Measurements from ENCODE around the gene PTBP1. TPM values are rescaled to one million over a fixed set of nuclear protein-coding genes. Genes with fewer than 3 reads are reported as not detected.

The PTBP1 gene
- total RNA-seq, result 117 and 262 TPM in 2 replicates

DNA sequence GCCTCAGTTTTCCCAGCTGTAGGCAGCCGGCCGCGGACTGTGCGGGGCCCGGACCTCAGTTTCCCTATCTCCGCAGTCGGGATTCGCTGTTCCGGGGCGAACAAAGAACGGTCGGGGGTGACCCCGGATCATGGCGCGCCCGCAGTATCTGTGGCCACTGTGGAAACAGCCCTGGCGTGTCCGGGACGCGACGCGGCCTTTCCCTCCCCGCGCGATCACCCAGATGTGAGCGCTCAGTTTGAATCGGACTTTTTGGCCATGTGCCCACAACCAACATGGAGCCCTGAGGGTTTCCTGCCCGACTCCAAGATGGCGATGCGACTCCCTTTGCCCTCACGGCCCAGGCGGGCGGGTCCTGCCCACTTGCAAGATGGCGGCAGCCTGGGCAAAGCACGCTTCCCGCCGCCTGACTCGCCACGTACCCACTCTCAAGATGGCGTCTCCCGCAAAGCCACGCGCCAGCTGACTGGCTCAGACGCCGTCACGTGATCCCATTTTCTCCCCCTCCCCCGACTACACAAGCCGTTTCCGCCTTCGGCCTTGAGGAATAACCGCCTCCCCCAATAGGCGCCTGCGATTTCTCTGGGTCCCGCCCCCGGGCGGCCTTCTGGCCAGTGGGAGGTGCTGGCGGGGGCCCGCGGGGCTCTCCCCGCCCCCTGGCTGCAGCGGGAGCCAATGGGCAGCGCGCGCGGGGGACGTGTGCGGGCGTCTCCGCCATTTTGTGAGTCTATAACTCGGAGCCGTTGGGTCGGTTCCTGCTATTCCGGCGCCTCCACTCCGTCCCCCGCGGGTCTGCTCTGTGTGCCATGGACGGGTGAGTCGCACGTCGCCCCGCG is at the start of gene PTBP1:
TSS of gene PTBP1 (plus strand) at position 761 of the 836 bp plus-strand sequence. CDS start at position 807, 46 bp downstream.

DNA sequence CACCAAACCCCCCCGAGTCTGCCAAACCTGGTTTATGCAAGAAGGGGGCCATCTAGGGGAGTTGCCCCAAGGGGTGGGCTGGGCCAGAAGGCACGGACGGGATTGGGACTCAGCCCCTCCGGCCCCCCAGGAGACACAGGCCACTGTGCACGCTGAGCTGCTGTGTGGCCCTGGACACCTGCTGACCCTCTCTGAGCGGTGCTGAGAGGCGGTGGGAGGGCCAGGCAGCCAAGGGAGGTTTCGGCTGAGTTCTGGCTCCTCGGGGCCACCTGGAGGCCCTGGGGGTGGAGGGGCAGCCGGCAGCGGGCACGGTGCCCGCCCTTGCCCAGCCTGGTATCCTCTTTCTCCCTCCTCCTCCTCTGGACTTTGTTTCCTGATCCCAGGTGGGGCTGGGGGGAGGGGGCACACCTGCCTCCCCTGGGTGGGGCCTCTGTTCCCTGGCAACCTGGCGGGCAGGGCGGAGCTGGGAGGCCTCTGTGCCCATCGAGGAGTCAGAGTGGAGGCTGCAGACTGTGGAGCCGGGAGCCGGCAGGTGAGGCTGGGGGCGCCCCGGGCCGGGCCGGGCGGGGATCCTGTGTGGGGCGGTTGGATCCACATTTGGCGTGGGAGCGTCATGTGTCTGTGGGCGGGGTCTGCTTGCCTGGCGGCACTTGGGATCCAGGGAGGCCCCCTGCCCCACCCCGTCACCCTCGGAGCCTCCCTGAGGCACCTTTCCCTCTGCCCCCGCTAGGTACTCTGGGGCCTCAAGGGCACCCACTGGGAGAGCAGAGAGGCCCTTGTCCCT is 46.4 kb upstream of the PTBP1 start, which contains the start of gene MISP:
TSS of gene MISP (plus strand) at position 473 of the 784 bp plus-strand sequence. CDS start 5,835 bp downstream, outside the sequence.

DNA sequence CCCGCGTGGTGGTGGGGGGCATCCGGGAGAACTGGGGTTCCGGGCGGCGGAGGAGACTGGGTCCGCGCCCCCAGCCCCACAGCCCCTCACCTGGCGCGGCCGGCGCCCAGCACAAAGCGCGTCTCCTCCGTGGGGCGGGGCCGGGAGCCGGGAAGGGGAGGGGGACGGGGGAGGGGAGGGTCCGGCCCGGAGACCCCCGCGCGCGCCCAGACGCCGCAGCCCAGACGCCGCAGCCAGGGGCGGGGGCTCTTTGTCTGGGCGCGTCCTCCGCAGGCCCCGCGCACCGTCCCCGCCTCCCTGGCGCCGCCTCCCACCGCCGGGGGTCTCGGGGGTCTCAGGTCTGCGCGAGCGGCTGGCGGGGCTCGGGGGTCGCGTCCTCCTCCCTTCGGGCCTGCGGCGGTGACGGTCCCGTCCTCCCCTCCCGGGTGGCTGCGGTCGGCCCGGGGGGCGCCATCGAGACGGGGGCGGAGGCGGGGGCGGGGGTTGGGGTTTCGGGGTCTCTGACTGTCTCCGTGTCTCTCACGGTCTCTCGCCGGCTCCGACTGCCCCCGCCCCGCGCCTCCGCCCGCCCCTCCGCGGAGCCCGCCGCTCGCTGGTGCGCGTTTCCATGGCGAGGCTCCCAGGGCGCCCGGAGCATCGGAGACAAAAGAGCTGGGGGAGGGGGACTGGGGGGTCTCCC is 24.7 kb downstream of the PTBP1 start, which contains the start of gene PLPPR3:
TSS of gene PLPPR3 (minus strand) at position 131 of the 679 bp plus-strand sequence. CDS start 396 bp downstream, outside the sequence.

DNA sequence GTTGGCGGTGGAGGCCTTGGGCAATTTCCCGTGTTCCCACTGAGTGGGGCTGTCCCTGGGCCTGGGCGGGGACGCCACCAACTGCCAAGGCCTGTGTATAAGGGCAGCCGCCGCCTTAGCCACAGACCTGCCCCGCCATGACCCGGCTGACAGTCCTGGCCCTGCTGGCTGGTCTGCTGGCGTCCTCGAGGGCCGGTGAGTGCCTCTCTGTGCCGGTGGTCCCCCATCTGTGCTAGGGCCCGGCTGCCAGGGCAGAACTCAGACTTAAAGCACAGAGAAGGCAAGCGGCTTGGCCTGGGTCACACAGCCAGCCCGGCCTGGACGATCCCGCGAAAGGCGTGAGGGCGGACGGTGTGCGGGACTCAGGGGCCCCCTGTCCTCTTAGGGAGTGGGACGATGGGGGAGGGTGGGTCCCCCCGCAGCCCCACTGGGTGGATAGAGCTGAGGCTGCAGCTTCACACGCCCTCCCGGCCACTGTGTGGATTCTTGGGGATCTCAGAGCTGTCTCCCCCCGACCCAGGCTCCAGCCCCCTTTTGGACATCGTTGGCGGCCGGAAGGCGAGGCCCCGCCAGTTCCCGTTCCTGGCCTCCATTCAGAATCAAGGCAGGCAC is 30.6 kb downstream of the PTBP1 start, which contains the start of gene AZU1:
TSS of gene AZU1 (plus strand) at position 128 of the 612 bp plus-strand sequence. CDS start at position 138, 10 bp downstream.

DNA sequence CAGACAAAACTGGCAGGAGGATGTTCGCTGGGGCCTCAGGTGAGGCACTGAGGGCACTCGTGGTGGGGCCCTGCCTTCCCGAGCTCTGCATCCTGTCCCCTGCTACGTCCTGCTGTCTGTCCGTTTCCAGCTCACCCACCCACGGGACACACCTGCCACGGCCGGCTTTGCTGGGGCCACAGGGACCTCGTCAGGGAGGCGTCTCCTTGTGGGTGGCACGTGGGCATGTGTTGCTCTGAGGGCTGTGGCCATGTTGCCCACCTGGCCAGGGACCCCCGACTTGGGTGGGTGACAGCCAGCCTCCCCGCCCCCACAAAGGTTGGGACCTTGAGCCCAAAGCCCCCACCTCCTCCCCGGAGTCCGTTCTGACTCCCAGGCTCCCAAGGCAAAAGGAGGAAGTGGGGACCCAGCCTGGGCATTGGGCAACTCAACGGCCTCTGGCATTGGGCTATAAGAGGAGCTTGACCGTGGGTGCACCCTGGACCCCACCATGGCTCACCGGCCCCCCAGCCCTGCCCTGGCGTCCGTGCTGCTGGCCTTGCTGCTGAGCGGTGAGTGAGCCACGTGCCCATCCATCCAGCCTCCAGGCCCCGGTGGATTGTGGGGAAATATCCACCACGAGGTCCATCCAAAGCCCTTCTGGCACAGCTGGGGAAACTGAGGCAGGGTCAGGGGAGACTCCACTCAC is 43.4 kb downstream of the PTBP1 start, which contains the start of gene PRTN3:
TSS of gene PRTN3 (plus strand) at position 481 of the 688 bp plus-strand sequence. CDS start at position 491, 10 bp downstream.

DNA sequence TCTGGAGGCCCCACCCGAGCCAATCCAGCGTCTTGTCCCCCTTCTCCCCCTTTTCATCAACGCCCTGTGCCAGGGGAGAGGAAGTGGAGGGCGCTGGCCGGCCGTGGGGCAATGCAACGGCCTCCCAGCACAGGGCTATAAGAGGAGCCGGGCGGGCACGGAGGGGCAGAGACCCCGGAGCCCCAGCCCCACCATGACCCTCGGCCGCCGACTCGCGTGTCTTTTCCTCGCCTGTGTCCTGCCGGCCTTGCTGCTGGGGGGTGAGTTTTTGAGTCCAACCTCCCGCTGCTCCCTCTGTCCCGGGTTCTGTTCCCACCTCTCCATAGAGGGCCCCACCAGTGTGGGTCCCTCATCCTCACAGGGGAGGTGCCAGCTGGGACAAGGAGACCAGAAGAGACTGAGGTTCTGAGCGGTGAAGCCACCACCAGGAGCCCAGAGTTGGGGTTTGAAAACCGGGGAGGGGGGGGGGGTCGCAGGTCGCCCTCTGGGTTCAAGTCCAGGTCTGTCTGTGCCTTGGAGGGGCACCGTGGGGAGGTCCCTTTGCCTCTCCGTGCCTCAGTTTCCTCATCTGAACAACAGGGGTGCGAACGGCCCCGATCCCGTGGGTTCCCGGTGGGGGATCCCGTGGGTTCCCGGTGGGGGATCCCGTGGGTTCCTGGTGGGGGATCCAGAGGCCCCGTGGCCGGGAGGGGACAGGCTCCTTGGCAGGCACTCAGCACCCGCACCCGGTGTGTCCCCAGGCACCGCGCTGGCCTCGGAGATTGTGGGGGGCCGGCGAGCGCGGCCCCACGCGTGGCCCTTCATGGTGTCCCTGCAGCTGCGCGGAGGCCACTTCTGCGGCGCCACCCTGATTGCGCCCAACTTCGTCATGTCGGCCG is 55.1 kb downstream of the PTBP1 start, which contains the start of gene ELANE:
TSS of gene ELANE (plus strand) at position 168 of the 878 bp plus-strand sequence. CDS start at position 194, 26 bp downstream.

DNA sequence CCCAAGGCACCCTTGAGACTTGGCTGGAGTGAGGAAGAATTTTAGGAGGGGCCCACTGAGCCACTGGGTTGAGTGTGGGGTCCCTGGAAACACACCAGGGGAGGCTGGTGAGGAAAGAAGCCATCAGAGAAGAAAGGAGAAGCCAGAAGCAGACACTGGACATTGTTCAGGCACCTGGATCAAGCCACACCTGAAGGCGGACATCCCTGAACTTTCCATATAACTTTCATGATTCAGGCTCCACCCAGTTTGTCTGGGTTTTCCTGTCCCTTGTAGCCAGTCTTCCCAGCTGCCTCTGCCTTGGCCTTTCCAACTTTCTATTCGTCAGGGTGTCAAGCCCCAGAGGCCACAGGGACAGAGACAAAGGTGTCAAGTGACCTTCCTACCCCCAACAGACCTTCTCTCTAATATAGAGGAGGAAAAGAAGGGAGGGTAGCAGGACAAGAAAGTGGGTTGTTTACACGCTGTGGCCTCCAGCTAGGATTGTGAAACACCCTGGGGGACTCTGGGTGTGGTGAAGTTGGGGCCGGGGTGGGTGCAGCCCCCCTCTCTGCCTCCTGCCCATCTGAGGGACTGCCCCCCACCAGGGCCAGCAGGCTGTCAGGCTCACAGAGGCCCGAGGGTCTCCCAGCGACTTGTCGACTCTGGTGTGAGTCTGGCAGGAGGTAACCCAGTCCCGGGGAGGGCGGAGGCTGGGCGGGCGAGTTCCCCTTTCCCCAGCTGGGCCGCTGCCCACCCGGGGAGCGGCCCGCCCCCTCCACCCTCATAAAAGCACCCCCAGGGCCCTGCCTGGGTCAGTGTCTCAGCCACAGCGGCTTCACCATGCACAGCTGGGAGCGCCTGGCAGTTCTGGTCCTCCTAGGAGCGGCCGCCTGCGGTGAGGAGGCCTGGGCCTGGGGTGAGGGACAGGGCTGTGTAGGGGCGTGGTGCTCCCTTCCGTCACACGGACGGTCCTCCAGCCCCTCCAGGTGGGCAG is 61.9 kb downstream of the PTBP1 start, which contains the start of gene CFD:
TSS of gene CFD (plus strand) at position 797 of the 976 bp plus-strand sequence. CDS start at position 823, 26 bp downstream.

Small RNA genes within 50 kb of the gene (small RNA-seq; reads per million reads assigned to genes)
- not detected for gene MIR3187 (ENCODE audit: low replicate concordance)

Other genes starting within 250 kb of the PTBP1 start
- 282 and 610 TPM in 2 replicates for gene BSG, start 224.9 kb upstream of the PTBP1 start, total RNA-seq
- gene HCN2, start 207.6 kb upstream of the PTBP1 start, total RNA-seq, result 1.0 and 1.8 TPM in 2 replicates
- 20.6 and 35.2 TPM in 2 replicates for gene POLRMT, start 163.9 kb upstream of the PTBP1 start, total RNA-seq
- gene FGF22, start 157.6 kb upstream of the PTBP1 start, total RNA-seq, result not detected in 2 replicates
- 52.7 and 82.6 TPM in 2 replicates for gene RNF126, start 134.2 kb upstream of the PTBP1 start, total RNA-seq
- 98.0 and 117 TPM in 2 replicates for gene FSTL3, start 121.1 kb upstream of the PTBP1 start, total RNA-seq
- not detected in 2 replicates for gene PRSS57, start 102.0 kb upstream of the PTBP1 start, total RNA-seq
- 0.72 and 8.5 TPM in 2 replicates for gene PALM, start 88.5 kb upstream of the PTBP1 start, total RNA-seq
- 0.14 and 0.22 TPM in 2 replicates for gene MISP, start 46.3 kb upstream of the PTBP1 start, total RNA-seq
- 0.22 TPM in 1 of 2 replicates, not detected in the other for gene PLPPR3, start 24.5 kb downstream of the PTBP1 start, total RNA-seq
- not detected in 2 replicates for gene AZU1, start 30.4 kb downstream of the PTBP1 start, total RNA-seq
- not detected in 2 replicates for gene PRTN3, start 43.5 kb downstream of the PTBP1 start, total RNA-seq
- not detected in 2 replicates for gene ELANE, start 54.9 kb downstream of the PTBP1 start, total RNA-seq
- gene CFD, start 62.2 kb downstream of the PTBP1 start, total RNA-seq, result 2.4 and 62.4 TPM in 2 replicates
- 45.8 and 58.6 TPM in 2 replicates for gene MED16, start 95.7 kb downstream of the PTBP1 start, total RNA-seq
- not detected in 2 replicates for gene RNU6-9, start 96.0 kb downstream of the PTBP1 start, total RNA-seq
- 32.2 and 41.9 TPM in 2 replicates for gene R3HDM4, start 115.8 kb downstream of the PTBP1 start, total RNA-seq
- 0.14 TPM in 1 of 2 replicates, not detected in the other for gene KISS1R, start 119.9 kb downstream of the PTBP1 start, total RNA-seq
- 83.9 and 112 TPM in 2 replicates for gene ARID3A, start 128.6 kb downstream of the PTBP1 start, total RNA-seq
- gene WDR18, start 186.9 kb downstream of the PTBP1 start, total RNA-seq, result 55.7 and 58.2 TPM in 2 replicates
- gene GRIN3B, start 203.0 kb downstream of the PTBP1 start, total RNA-seq, result 0.14 and 0.66 TPM in 2 replicates
- gene TMEM259, start 223.7 kb downstream of the PTBP1 start, total RNA-seq, result 119 and 132 TPM in 2 replicates
- not detected in 2 replicates for gene RNU6-2, start 224.1 kb downstream of the PTBP1 start, total RNA-seq
- 541 and 553 TPM in 2 replicates for gene CNN2, start 229.2 kb downstream of the PTBP1 start, total RNA-seq
- gene ABCA7, start 242.7 kb downstream of the PTBP1 start, total RNA-seq, result 18.0 and 19.0 TPM in 2 replicates